Stimulated activated CD8-positive, alpha-beta memory T cell treated with anti-CD3 and anti-CD28 coated beads, Interleukin-15, amount 100 ng/mL, for 4 hours (primary cell): ENCODE results near the gene CANX.

Experiments
- DNase-seq, 2 donors: peaks; one replicate each; pipeline ENCODE4 v3.0.0-alpha.2; 2020; ENCODE audit warnings: low read depth in 2 of 2

Gene CANX

GRCh38 chr5:179777909-179778308 lies 79.1 kb downstream of the CANX start:
- no peak for DNase-seq

DNA sequence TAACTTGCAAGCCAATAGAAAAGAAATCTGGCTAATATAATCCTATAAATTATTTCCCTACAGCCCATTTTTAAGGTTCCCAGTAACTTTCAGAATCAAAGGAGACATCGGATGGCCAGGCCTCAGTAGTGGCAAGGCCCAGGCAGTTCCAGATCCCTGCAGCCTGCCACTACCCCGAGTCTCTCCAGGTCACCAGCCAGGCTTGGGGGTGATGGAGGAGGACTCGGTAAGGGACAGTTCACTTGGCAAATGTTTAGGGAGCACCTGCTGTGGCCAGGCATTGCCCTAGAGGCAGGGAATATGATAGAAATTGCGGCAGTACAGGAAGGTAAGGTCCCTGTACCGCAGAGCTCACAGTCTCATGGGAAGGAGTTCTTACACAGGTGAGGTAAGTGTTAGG lies 79.8 kb downstream of the CANX start:
- DNase-seq, result no peak

- DNase-seq, result no peak
Measured at GRCh38 chr5:179779826-179780225, 81.1 kb downstream of the CANX start.

DNA sequence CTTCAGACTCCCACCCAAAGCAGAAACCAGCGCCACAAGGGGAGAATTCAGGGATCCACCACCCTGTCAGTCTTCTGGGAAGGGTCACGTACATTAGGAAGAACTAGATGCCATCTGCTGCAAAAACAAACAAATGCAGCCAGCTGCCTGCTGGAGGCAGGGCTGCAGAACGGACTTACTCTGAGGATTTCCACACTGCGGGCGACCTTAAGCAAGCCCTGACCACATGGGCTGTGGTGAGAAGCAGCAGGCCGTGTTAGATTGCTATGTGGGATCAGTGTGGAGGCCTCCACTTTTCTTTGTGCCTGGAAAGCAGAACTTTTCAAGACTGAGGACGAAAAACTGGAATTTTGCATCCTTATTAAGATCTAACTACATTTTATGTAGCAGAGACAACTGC lies 81.6 kb downstream of the CANX start:
- DNase-seq, result no peak
